ENCODE data around the gene KRT32.
"Not testable (repeated sequence)": the region's sequence is repeated elsewhere in the genome, so short reads cannot be mapped to it uniquely, and the experiment has no call there.

The KRT32 gene

DNA sequence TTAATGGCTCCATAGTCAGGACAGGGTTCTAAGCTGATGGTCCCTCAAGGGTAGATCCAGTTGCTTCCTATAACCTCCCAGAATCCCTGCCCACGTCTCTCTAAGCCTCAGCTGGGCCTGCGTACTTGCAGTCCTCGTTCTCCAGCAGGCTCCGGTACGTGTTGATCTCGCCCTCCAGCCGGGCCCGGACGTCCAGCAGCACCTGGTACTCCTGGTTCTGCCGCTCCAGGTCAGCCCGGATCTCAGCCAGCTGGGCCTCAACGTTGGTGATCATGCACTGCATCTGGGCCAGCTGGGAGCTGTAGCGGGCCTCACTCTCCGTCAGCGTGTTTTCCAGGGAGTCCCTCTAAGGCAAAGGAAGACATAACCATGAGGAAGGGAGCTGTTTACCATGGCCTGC lies 4.5 kb downstream of the KRT32 start:
- no peak for DNase-seq

DNA sequence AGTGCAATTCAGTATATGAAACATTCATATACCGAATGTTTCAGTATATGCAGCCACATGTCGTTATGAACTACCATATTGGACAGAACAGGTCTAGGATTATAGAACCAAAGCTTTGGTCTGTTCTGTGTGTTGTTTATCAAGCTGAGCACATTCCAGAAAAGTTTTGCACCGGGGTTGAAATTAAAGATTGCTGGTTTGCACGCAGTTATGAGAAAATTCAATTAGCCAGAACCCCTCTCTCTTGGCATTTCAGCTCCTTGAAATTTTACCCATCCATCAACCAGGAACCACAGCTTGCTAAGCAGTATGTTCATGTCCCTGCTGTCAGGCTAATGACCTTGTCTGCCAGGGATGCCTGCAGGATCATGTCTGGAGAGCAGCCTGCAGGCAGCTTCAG lies 9.5 kb downstream of the KRT32 start:
- no peak for DNase-seq

DNA sequence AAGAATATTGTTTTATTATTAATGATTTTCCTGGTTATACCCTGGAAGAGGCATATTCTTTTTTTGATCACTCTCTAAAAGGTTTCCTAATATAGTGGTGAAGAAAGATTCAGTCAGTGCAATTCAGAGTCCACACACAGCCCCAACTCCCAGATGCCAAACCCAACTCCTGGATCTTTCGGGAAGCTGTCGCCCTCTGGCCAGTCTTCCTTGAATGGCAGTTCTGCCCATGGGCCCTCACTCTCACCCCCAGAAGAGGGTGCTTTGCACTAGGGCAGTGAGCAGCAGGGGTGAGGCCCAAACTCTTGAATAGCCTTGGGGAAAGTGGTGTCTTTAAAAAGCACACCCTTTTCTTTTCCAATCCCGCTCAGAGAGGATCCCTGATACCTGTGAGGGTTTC lies 11.0 kb downstream of the KRT32 start:
- no peak for DNase-seq

DNA sequence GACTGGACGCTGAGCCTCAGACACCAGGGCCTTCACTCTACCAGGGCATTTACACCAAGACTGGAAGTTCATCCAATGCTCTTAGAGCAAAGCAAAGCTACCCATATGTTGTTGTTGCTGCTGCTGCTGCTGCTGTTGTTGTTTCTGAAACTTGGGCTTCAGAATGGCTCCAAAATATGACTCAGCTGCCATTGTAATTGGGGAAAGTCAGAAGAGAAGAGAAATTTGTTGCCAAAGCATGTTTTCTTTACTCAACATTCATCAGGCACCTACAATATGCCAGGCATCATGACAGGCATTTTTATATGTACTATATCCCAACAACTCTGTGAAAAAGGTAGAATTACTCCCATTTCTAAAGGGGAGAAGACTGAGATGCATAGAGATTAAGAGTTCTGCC lies 11.9 kb downstream of the KRT32 start:
- DNase-seq: no peak

DNA sequence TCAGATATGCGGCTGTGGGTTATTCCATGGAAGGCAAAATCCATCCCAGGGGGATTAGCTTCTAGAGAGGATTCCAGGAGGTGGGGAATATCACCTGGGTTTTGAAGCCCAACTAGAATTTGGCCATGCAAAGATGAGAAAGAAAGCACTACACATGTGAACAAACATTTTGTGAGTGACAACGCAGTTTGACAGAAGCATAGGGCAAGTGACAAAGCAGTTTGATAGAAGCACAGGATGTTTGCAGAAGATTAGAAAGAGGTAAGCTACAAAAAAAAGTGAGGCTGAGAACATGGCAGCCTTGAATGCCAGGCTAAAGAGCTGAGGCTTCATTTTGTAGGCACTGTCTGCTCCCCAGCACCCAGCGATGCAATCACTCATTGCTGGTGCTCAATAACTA lies 14.1 kb downstream of the KRT32 start:
- DNase-seq: no peak

DNA sequence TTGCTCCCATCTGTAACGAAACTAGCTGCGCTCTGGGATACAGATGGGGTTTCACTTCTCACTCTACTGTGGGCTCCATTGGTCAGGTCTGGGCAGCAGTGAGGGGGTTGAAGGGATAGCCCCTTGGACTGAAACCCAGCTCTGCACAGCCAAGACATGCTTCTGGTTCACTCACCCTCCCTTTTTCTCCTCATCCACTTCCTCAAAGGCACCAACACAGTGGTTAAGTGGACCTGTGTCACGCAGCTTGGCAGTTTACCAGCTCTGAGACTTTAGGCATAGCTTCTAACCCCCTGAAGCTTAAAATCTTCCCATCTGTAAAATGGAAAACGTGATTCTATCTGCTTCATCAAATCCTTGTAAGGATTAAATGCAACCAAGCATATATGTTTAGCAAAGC lies 14.9 kb downstream of the KRT32 start:
- no peak for DNase-seq

DNA sequence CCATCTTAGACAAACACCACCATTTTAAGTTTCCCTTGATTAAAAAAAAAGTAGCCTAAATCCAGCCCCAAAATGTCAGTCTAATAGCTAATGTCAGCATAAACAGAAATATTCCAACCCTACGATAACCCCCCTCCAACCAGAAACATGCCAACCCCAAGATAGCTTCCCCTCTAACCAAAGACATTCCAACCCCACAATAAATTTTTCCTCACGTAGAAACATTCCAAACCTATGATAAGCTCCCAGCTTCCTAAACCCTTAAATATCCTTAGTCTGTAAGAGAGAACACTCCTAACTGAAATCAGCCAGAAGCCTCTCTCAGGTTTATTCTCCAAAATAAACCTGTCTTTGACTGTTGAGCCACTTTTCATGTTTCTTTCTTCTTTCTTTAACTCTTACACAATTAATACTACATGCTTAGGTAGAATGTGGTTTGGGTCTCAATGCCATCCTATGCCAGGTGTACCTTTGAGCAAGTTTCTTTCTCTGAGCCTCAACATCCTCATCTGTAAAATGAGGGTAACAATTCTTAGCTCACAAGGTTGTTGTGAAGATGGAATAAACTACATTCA lies 15.9 kb downstream of the KRT32 start:
- DNase-seq: no peak

DNA sequence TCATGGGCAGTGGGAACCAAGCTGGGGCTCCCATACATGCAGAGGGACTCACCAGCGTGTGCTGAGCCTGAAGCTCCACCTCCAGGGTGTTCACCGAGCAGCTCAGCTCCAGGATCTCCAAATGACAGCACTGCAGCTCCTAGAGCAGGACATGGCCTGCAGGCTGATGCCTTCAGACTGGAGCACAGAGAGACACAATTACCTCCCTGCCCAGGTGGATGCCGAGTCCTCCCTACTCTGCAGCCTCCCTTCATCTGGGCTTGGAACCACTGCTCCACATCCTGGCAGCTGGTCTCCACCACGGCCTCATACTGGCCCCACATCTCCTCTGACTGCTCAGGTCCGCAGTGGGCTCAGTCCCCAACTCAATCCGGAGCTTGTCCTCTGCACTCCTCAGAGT lies 18.2 kb downstream of the KRT32 start:
- no peak for DNase-seq

DNA sequence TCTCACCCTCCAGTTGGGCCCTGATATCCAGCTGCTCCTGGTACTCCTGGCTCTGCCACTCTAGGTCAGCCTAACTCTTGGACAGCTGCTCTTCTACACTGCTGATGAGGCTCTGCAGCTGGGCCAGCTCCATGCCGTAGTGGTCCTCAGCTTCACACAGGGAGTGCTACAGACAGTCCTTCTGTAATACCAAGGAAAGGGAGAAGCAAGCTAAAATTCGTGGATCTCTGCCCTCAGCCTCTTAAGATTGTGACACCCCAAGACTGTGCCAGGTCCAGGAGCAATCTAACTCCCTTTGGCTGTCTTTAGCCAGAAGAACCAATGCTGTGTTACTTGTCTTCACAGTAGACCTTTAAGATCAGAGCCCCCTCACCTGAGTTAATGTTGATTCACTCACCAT lies 18.7 kb downstream of the KRT32 start:
- DNase-seq: no peak

DNA sequence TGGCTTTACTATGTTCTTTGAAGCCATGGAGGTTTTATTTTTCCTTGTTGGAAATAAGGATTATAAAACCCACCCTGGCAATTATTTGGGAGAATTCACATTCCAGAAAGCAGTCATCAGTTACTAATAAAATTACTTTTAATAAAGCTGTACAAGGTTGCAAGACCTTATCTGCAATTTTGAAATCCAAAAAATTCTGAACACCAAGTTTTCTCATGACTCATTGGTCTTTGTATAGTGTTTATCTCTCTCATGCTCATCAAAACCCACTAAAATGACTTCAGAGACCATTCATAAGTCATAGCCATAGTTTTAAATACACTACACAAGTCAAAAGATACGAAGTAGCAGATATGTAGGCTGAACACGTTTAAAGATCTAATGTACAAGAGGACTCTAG lies 20.4 kb downstream of the KRT32 start:
- DNase-seq: no peak

DNA sequence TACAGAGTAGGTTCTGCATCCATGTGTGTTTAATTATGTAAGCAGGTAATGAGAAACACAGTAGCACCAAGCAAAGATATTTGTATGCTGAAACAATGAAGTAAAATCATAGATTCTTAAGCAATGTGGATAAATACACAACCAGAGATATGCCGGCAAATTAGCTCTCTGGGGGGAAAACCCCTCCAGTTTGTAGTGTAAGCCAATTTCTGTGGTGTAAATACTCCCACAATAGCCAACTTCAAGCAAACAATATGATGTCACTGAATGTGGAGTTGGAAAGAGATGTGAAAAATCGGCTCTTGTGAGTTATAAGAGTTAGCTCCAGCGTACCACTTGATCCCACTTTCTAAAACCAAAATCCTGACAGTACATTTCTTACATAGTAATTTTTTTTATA lies 22.5 kb downstream of the KRT32 start:
- DNase-seq: no peak

DNA sequence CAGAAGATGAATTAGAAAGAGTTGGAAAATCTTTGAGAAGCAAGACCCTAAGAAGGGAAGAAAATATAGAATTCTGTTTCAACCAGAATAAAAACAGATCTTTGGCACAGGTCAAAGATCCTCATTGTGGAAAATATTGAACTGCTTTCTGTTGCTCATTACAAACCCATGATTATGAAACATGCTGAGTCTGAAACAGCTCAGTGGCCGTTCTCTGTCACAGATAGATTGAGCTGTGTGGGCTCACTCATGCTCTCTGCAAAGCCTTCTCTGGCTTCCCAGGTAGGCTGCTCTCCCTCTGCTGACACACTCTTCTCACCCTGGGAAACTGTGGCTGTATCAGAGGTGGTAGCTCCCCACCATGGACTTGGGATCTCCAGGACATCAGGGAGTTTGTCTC lies 23.0 kb downstream of the KRT32 start:
- DNase-seq: no peak

DNA sequence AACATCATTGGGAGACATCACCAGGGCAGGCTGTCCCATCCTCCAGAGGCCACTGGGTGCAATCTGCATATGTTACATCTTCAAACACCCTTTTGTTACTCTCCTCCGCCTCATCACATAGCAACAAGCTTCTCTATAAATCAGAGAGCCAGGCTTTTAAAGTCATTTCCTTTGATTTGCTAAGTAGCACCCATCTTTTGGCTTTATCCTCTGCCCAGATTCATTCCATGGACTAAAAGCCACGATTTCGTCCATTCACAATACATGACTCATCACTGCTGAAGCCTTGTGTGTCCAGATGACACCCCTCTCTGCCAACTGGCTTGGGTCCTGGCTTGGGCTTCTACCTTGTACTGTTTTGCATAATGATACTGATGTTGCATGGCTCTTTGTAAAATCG lies 24.4 kb downstream of the KRT32 start:
- DNase-seq: no peak

DNA sequence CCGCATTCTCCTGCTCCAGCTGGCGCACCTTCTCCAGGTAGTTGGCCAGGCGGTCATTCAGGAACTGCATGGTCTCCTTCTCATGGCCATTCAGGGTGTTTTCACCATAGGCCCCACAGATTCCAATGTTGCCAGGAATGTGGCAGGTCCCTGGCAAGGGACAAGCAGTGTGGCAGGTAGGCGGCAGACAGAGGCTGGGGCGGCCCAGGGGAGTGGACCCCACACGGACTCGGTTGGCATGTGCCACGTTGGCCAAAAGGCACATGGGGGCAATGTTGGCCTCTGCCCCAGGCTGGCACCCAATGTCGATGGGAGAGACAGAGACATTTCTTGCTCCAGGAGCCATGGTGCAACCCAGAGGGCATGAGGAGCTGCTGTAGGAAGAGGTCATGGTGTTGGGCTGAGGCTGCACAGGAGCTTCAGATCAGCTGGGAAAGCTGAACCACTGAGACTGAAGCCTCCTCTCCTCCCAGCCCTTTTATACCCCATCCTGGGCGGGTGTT lies 26.6 kb downstream of the KRT32 start, which contains the start of gene KRT38:
TSS of gene KRT38 (minus strand) at position 453 of the 503 bp plus-strand sequence. CDS start at position 391, 62 bp downstream.
- no peak for DNase-seq

DNA sequence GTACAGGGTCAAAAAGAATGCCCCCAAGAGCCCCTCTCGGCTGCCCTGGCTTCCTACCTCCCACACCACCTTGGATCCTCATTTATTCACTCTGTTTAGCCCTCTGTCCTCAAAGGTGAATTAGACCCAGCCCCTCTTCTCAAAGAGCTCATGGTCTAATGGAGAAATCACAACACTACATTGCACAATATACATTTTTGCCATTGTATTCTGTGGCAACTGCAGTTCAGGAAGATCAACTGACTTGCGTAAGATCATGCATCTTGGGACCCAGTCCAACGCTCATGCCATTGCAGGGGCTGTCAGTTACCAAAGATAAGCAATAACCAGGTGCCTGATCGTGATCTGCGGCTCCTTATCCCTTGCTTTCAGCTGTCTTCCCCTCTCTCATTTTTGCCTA lies 27.8 kb downstream of the KRT32 start:
- no peak for DNase-seq

DNA sequence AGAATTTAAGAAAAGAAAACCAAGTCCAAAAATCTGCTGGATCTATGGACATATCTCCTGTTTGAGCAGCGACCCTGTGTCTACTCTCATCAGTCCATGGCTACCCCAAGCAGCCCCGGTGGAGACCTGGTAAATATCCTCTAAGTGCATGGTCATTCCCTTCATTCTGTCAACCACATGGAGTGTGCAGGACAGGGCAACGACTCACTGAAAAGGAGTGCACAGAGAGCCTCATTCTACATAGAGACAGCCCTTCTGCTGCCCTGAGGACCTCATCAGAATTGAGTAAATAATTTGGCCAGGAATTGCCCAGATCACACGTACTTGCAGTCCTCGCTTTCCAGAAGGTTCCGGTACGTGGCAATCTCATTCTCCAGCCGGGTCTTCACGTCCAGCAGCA lies 29.4 kb downstream of the KRT32 start:
- no peak for DNase-seq

DNA sequence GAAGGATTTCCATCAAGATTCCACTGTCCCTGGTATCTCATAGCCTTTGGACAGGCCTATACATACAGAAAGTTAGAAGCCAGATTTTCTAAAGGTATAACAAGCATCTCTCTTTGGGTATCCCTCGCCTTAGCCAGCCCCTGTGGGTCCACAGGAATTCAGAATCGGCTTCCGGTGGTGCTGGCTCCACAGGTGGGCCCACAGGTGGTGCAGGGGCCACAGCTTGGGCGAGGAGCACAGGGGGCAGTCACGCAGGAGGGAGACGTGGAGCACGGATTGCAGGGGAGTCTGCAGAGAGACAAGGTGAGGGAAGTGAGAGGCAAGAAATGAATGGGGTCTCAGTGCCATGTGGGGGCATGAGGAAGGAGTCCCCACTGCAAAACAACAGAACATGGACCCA lies 29.9 kb downstream of the KRT32 start:
- DNase-seq: no peak

DNA sequence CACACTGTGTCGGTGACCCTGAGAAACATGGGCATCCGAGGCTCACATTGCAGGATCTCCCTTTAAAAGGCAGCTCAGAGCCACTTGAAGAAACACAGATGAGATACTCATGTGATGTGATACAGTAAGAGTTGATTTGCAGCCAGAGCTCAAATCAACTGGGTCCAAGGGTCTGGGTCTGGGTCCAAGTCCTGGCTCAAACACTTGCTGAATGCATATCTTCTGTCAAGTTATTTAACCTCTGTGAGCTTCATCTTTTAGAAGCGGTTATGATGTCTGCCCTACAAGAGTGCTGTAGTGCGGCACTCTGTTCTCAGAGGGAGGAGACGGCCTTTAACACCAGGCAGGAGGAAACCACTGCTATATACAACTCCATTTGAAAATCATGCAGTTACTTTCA lies 32.8 kb downstream of the KRT32 start:
- DNase-seq: no peak

DNA sequence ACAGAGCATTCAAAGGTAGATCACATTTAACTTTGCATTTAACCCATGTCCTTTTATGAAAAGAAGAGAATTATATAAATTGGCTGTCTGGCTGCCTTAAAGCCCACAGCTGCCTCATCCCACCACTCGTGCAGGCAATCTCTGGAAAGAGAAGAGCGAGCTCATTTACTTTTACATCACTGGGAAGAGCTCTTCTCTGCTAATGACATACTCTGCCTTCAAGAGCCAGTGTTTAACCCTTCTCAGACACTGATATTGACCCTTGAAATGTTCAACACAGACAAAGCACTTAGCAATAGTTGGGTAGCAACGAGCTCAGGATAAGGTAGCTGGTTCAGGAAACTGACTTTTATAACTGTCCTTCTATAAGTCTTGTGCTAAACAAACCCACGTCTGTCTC lies 33.2 kb downstream of the KRT32 start:
- DNase-seq: no peak

DNA sequence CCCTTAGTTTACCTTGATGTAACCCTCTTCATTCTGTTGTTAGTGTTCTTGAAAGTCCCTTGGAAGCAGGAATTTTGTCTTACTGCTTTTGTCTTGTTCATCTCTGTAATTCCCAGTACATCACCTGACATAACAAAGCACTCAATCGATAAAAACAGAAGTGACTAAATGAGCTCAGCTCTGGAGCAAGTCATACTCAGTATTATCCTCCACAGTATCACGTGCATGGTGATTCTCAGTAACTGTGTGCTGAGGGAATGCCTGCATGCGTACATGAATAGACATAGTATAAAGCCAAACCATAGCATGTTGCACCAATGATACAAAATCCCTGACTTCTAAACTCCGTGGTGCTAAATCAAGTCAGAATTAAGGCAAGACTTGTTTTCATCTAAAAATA lies 33.6 kb downstream of the KRT32 start:
- DNase-seq: no peak

DNA sequence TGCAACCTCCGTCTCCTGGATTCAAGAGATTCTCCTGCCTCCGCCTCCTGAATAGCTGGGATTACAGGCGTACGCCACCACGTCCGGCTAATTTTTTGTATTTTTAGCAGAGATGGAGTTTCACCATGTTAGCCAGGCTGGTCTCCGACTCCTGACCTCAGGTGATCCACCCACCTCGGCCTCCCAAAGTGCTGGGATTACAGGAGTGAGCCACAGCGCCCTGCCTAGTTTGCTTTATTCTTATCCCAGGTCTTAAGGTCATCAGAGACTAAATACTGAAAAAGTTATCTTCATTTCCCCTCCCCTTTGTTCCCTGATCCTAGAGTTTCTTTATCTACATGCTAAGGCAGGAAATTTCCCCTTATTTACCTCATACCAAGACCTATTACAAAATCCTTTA lies 36.8 kb downstream of the KRT32 start:
- not testable (repeated sequence) for DNase-seq

DNA sequence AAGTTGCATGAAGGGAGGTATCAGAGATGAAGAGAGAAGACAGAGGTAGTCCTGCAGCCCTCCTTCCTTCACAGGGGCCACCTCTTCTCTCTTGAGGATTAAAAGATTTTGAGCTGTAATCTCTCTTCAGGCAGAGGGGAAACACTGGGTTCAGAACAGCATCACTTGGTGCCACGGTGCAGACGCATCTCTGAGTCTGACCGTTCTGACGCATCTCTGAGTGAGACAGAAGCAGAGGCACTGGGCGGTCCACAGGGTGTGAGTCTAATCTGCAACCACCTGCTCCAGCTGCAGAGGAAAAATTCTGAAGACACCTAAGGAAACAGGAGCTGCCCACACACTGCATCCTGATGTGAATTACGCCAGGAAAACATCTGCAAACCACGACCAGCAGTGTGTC lies 37.5 kb downstream of the KRT32 start:
- no peak for DNase-seq

DNA sequence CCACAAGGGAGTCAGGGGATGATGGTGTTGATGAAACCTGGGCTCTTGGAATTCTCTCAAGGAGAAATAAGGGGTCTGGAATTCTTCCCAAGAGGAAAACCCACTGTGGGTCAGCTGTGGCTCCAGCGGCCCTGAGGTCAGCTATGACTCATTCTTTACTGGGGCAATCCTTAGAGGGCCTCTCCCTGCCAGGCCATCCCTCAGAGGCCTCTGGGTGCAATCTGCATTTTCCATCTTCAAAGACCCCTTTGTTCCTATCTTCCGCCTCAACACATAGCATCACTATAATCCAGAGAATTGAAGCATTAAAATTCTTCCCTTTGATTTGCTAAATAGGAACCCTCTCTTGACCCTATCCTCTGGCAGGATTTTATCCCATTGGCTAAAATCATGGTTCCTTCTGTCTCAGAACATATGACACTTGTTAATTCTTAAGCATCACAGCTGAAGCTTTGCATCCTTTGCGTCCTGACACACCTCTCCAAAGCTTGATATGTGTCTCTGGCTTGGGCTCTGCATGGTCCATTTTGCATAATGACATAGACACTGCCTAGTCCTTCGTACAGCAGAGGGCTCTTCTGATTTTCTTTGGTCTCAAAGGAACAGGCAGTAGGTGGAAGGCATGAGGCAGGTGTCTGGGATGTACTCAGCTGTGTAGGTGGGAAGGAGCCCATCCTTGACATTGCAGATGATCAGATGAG lies 38.4 kb downstream of the KRT32 start:
- DNase-seq: no peak

DNA sequence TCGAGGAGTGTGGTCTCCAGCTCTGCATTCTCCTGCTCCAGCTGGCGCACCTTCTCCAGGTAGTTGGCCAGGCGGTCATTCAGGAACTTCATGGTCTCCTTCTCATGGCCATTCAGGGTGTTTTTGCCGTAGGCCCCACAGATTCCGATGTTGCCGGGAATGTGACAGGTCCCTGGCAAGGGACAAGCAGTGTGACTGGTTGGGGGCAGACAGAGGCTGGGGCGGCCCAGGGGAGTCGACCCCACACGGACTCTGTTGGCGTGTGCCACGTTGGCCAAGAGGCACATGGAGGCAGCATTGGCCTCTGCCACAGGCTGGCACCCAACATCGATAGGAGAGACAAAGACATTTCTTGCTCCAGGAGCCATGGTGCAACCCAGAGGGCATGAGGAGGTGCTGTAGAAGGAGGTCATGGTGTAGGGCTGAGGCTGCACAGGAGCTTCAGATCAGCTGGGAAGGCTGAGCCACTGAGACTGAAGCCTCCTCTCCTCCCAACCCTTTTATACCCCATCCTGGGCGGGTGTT lies 43.0 kb downstream of the KRT32 start, which contains the start of gene KRT37:
TSS of gene KRT37 (minus strand) at position 475 of the 525 bp plus-strand sequence. CDS start at position 413, 62 bp downstream.
- no peak for DNase-seq

DNA sequence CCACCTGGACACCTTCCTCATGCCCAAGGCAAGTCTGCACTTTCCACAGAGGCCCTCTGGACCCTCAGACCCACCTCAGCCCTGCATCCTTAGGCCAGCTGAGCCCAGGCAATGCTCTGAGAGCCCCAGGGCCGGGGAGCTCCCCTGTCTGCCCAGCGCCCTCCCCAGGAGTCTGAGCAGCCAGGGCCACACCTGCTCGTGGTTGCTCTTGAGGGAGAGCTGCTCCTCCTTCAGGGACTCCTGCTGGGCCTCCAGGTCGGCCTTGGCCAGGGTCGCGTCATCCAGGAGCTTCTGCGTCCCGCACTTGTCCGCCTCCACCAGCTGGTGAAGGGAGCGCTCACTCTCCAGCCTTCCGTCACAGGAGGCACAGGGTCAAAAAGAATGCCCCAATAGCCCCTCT lies 44.6 kb downstream of the KRT32 start:
- DNase-seq: not testable (repeated sequence)
